Naive thymus-derived CD8-positive, alpha-beta T cell (primary cell): Measurements from ENCODE around the gene S100A13. TPM values are rescaled to one million over a fixed set of nuclear protein-coding genes. Genes with fewer than 3 reads are reported as not detected.
A peak's percentile ranks its signal among the peaks of the same experiment; 100 is the strongest.

Experiments used
- ATAC-seq, 2 donors: fragments of 150-1000 bp; cut with Tn5 transposase in 1 of 2; sonication (Bioruptor Pico), chemical (Tn5 transposase) in 1 of 2; 1 replicate in 1 of 2; 2 replicates in 1 of 2; pipeline ENCODE4 v1.10.0; 2021; ENCODE audit warnings: mild to moderate bottlenecking in 2 of 2, moderate library complexity in 2 of 2
- POLR2A ChIA-PET: fragments of 350-600 bp; sonication (Branson Sonifier 250); formaldehyde crosslinking; loops from one replicate; lab custom pipeline; 2021; ENCODE audit warnings: antibody characterized with exemption; lab: Charles Lee
- DNase-seq, 10 donors: peaks; one replicate each; pipeline versions ENCODE4 v3.0.0 to v3.0.0-alpha.2; 2020 to 2022
- H3K27ac Mint-ChIP-seq, 10 donors: one replicate each; pipeline ENCODE4 v1.8.0; 2020 to 2022; ENCODE audit warnings: mild to moderate bottlenecking in 10 of 10, mixed read lengths in 10 of 10, moderate library complexity in 4 of 10, inconsistent platforms in 1 of 10
- H3K27me3 Mint-ChIP-seq, 5 donors: one replicate each; pipeline ENCODE4 v1.8.0; 2021 to 2022; ENCODE audit warnings: mixed read lengths in 5 of 5
- H3K36me3 Mint-ChIP-seq, 3 donors: one replicate each; pipeline ENCODE4 v1.8.0; 2020 to 2022; ENCODE audit warnings: mixed read lengths in 3 of 3, mild to moderate bottlenecking in 2 of 3, inconsistent platforms in 1 of 3
- H3K4me1 Mint-ChIP-seq, 4 donors: one replicate each; pipeline ENCODE4 v1.8.0; 2021 to 2022; ENCODE audit warnings: mixed read lengths in 4 of 4
- H3K4me3 Mint-ChIP-seq, 10 donors: one replicate each; pipeline ENCODE4 v1.8.0; 2020 to 2022; ENCODE audit warnings: mild to moderate bottlenecking in 10 of 10, mixed read lengths in 10 of 10, moderate library complexity in 6 of 10, inconsistent platforms in 1 of 10
- H3K9me3 Mint-ChIP-seq, 9 donors: one replicate each; pipeline ENCODE4 v1.8.0; 2020 to 2022; ENCODE audit warnings: mixed read lengths in 9 of 9, mild to moderate bottlenecking in 3 of 9, inconsistent platforms in 1 of 9, moderate library complexity in 1 of 9
- polyA plus RNA-seq, 3 donors: library from polyadenylated mRNA; unstranded; fragments of 300-500 nt; fragmentation: Illumina TruSeq; gene quantifications; one replicate each; pipeline ENCODE4 v1.2.3, GENCODE V29; 2021
- total RNA-seq, 8 experiments: library from RNA in 2 of 8; stranded (reverse) in 2 of 8; gene quantifications; one replicate each; pipeline ENCODE4 v1.2.3 and lab custom pipeline; 2021 to 2026

S100A13 gene
- total and polyA plus RNA-seq, 5 experiments from 2014 or later = 0.94 to 6.0 (median 1.9) TPM

- Mint-ChIP-seq H3K36me3 (peaks cover 0 to 59% (median 18%) of the 10 kb centered on the region in 3 donors), H3K4me1 (peaks cover 0 to 20% (median 12%) of the 10 kb centered on the region in 4 donors), H3K9me3 (no peaks in the 10 kb centered on the region), H3K27me3 (no peaks in the 10 kb centered on the region), H3K27ac (peak overlapping the region in 6 of 10 donors; percentile 49 to 78 (median 54)), H3K4me3 (peak overlapping the region in 7 of 10 donors; percentile 6 to 64 (median 47))
- POLR2A ChIA-PET = interaction anchor here (0.6 to 1.5 kb wide), 3 partner anchors 13 to 70 kb away, joined by 3 to 7 read pairs (median 4); partner anchors contain the start of gene CHTOP
- DNase-seq (no peak), ATAC-seq (no peak)
Measured at GRCh38 chr1:153661111-153661708, 33.9 kb upstream of the S100A13 start.

GRCh38 chr1:153659656-153660055 is 32.4 kb upstream of the S100A13 start:
- Mint-ChIP-seq H3K4me3 (peak overlapping the region; percentile 88 to 98 (median 96)), H3K27me3 (no peaks in the 10 kb centered on the region), H3K36me3 (peaks cover 0 to 44% (median 13%) of the 10 kb centered on the region in 3 donors), H3K27ac (peak overlapping the region in 9 of 10 donors; percentile 11 to 96 (median 86)), H3K4me1 (peaks cover 0 to 21% (median 12%) of the 10 kb centered on the region in 4 donors), H3K9me3 (no peaks in the 10 kb centered on the region)
- POLR2A ChIA-PET = interaction anchor here (0.8 to 2.7 kb wide), 8 partner anchors 7 to 124 kb away, joined by 4 to 34 read pairs (median 8); partner anchors contain the start of genes CHTOP, ILF2 and S100A6
- no peak for DNase-seq
- no peak for ATAC-seq

GRCh38 chr1:153659175-153659534 is 31.9 kb upstream of the S100A13 start:
- POLR2A ChIA-PET = interaction anchor here (0.7 to 2.7 kb wide), 12 partner anchors 8 to 304 kb away, joined by 3 to 34 read pairs (median 6); partner anchors contain the start of genes CHTOP, ILF2, INTS3 and S100A6
- DNase-seq (no peak), ATAC-seq (no peak)
- Mint-ChIP-seq H3K4me1 (peaks cover 0 to 21% (median 12%) of the 10 kb centered on the region in 4 donors), H3K9me3 (no peaks in the 10 kb centered on the region), H3K27me3 (no peaks in the 10 kb centered on the region), H3K36me3 (peaks cover 0 to 39% (median 11%) of the 10 kb centered on the region in 3 donors), H3K4me3 (peak overlapping the region; percentile 88 to 98 (median 96)), H3K27ac (peak overlapping the region; percentile 88 to 97 (median 95))

DNA sequence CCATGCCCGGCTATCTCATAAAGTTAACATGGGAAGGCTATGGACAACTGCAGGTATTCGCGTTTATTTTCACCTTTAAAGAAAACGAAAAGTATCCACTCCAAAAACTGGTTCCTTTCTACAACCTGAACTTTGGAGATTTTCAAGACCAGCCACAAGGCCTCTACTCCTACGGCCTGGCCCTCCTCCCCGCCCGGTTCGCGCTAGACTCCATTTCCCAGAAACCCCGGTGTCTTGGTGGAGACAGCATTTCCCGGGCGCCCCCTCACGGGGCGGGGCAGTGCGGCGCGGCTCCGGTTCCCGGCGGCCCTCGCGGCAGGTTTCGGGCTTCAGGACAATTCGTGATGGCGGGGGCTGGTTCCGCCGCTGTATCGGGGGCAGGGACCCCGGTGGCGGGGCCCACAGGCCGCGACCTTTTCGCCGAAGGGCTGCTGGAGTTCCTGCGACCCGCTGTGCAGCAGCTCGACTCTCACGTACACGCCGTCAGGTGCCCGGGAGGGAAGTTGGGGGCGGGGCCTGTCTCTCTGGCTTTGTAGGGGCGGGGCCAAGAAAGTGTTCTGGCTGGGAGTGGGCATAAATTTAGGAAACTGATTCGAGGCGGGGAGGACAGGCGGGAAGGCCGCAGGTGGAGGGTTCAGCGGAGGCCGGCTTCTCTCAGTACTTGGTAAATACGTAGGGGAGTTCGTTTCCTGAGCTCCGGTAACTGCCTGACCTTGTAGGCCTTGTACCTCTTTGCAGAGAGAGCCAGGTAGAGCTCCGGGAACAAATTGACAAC is 31.3 kb upstream of the S100A13 start, which contains the start of gene SNAPIN:
SNAPIN (plus strand) TSS at position 304 of the 775 bp plus-strand sequence; CDS start at position 345, 41 bp downstream.
- peaks cover 0 to 33% (median 9%) of the 10 kb centered on the region in 3 donors for H3K36me3 Mint-ChIP-seq
- ATAC-seq (peak; percentile 97 to 98), DNase-seq (peak; percentile 81 to 94 (median 86))
- peak within 1 kb of the TSS; percentile 88 to 98 (median 96) for H3K4me3 Mint-ChIP-seq
- peak within 1 kb of the TSS; percentile 88 to 97 (median 95) for H3K27ac Mint-ChIP-seq
- peaks cover 0 to 21% (median 12%) of the 10 kb centered on the region in 4 donors for H3K4me1 Mint-ChIP-seq
- no peaks in the 10 kb centered on the region for H3K27me3 Mint-ChIP-seq
- POLR2A ChIA-PET = interaction anchor here (0.7 to 2.7 kb wide), 11 partner anchors 8 to 305 kb away, joined by 3 to 34 read pairs (median 6); partner anchors contain the start of genes CHTOP, ILF2, INTS3 and S100A6
- no peaks in the 10 kb centered on the region for H3K9me3 Mint-ChIP-seq

DNA sequence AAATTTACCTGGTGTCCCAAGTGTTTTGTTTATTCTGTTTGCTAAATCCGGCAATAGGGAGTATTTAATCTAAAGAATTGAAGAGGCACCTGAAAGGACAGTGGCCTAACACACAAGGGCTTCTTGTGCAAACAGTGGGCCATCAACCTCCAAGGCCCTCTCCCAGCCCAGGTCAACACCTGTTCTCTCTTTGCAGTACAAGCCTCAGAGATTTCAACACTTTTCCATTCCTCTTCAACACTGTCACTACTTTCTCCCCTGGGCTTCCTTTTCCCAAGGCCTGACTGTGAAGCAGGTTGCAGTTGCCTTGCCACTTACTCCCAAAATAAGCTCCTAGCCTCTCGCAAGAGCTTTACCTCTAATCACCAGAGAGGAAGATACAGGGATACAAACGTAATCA is 28.0 kb upstream of the S100A13 start:
- Mint-ChIP-seq H3K4me1 (peaks cover 1 to 23% (median 15%) of the 10 kb centered on the region in 4 donors), H3K9me3 (no peaks in the 10 kb centered on the region), H3K27me3 (no peaks in the 10 kb centered on the region), H3K4me3 (no peak overlapping the region), H3K27ac (peak overlapping the region in 1 of 10 donors; percentile 52), H3K36me3 (peaks cover 0 to under 1% (median 0%) of the 10 kb centered on the region in 3 donors)
- no peak for ATAC-seq
- DNase-seq = no peak
- POLR2A ChIA-PET = interaction anchor here (1.9 kb wide), 1 partner anchor 21 kb away, joined by 11 read pairs; no protein-coding TSS in a partner anchor

- POLR2A ChIA-PET = interaction anchor here (0.7 to 10.4 kb wide), 5 partner anchors 9 to 1604 kb away, joined by 3 to 85 read pairs (median 3); partner anchors contain the start of genes CHTOP and ILF2
- H3K4me1 Mint-ChIP-seq = peaks cover 14 to 30% (median 26%) of the 10 kb centered on the region in 4 donors
- no peak overlapping the region for H3K4me3 Mint-ChIP-seq
- peak overlapping the region in 3 of 10 donors; percentile 7 to 71 (median 56) for H3K27ac Mint-ChIP-seq
- no peaks in the 10 kb centered on the region for H3K27me3 Mint-ChIP-seq
- H3K9me3 Mint-ChIP-seq = no peaks in the 10 kb centered on the region
- H3K36me3 Mint-ChIP-seq = no peaks in the 10 kb centered on the region
- DNase-seq = no peak
- ATAC-seq = no peak
Measured at GRCh38 chr1:153652805-153653500, 25.6 kb upstream of the S100A13 start.

GRCh38 chr1:153651771-153652170 is 24.5 kb upstream of the S100A13 start:
- Mint-ChIP-seq H3K27me3 (no peaks in the 10 kb centered on the region), H3K27ac (no peak overlapping the region), H3K4me3 (no peak overlapping the region), H3K4me1 (peaks cover 22 to 42% (median 37%) of the 10 kb centered on the region in 4 donors), H3K36me3 (peaks cover 0 to 7% (median 1%) of the 10 kb centered on the region in 3 donors), H3K9me3 (no peaks in the 10 kb centered on the region)
- DNase-seq (no peak), ATAC-seq (no peak)
- POLR2A ChIA-PET = interaction anchor here (0.7 to 10.4 kb wide), 6 partner anchors 8 to 20 kb away, joined by 3 to 85 read pairs (median 4); partner anchors contain the start of genes CHTOP and ILF2

GRCh38 chr1:153649863-153650235 is 22.5 kb upstream of the S100A13 start:
- POLR2A ChIA-PET = interaction anchor here (0.7 to 10.4 kb wide), 8 partner anchors 9 to 114 kb away, joined by 3 to 85 read pairs (median 10); partner anchors contain the start of genes CHTOP, ILF2, INTS3 and NPR1
- H3K9me3 Mint-ChIP-seq = no peaks in the 10 kb centered on the region
- ATAC-seq = peak; percentile 42 to 45
- H3K27me3 Mint-ChIP-seq = no peaks in the 10 kb centered on the region
- H3K4me3 Mint-ChIP-seq = peak overlapping the region; percentile 61 to 91 (median 83)
- H3K27ac Mint-ChIP-seq = peak overlapping the region; percentile 71 to 97 (median 94)
- peaks cover 8 to 26% (median 13%) of the 10 kb centered on the region in 3 donors for H3K36me3 Mint-ChIP-seq
- H3K4me1 Mint-ChIP-seq = peaks cover 32 to 58% (median 55%) of the 10 kb centered on the region in 4 donors
- no peak for DNase-seq

DNA sequence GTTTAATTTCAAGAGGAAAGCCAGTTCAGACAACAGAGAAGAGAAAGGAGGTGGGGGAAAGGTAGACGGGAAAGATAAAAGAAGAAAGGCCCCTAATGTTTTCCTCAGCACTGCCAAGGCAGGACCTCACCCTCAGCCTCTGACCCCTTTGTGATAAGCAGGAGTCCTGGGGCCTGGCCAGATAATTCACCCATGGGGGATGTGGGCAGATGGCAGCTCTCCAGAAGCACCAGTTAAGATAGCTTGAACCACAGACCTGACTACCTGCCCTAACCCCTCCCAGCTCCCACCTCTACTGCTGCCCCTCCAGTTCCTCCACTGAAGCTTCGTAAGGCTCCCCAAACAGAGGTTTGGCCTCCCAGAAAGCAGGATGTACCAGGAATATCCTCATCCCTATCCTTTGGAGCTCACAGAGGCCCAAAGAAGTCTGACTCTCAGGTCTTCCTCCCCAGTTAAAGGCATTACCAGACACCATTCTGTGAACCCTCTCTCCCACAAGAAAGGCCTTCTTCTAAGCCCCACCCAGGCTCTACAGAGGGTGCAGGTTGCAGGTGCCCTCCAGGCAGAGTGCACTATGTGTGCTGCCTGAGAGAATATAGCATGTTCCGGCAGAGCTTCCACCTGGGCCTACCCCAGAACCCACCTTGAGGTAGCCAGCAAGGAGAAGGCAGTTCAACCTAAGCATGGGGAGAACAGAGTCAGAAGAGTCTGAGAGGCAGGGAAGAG is 22.0 kb upstream of the S100A13 start:
- DNase-seq (peak in 8 of 10 donors; percentile 13 to 75 (median 48)), ATAC-seq (peak; percentile 90 to 97)
- H3K4me1 Mint-ChIP-seq = peaks cover 32 to 63% (median 61%) of the 10 kb centered on the region in 4 donors
- no peaks in the 10 kb centered on the region for H3K27me3 Mint-ChIP-seq
- H3K4me3 Mint-ChIP-seq = peak overlapping the region; percentile 61 to 91 (median 83)
- H3K36me3 Mint-ChIP-seq = peaks cover 11 to 32% (median 16%) of the 10 kb centered on the region in 3 donors
- H3K27ac Mint-ChIP-seq = peak overlapping the region; percentile 71 to 97 (median 94)
- H3K9me3 Mint-ChIP-seq = no peaks in the 10 kb centered on the region
- POLR2A ChIA-PET = interaction anchor here (0.5 to 10.4 kb wide), 10 partner anchors 10 to 112 kb away, joined by 3 to 85 read pairs (median 6); partner anchors contain the start of genes CHTOP, ILF2, INTS3 and NPR1

GRCh38 chr1:153648000-153648643 is 20.8 kb upstream of the S100A13 start:
- Mint-ChIP-seq H3K4me3 (peak overlapping the region in 5 of 10 donors; percentile 20 to 53 (median 50)), H3K36me3 (peaks cover 20 to 43% (median 23%) of the 10 kb centered on the region in 3 donors), H3K9me3 (no peaks in the 10 kb centered on the region), H3K4me1 (peaks cover 39 to 74% (median 72%) of the 10 kb centered on the region in 4 donors), H3K27me3 (no peaks in the 10 kb centered on the region), H3K27ac (peak overlapping the region in 9 of 10 donors; percentile 68 to 97 (median 90))
- ATAC-seq = no peak
- no peak for DNase-seq
- POLR2A ChIA-PET = interaction anchor here (0.9 to 10.4 kb wide), 6 partner anchors 9 to 116 kb away, joined by 3 to 85 read pairs (median 7); partner anchors contain the start of genes CHTOP and INTS3
